Activated CD4-positive, CD25-positive, alpha-beta regulatory T cell (primary cell): ENCODE data around the gene SLITRK5.

Experiments used
- DNase-seq, 4 experiments: peaks; one replicate each; lab custom pipeline; 2025; lab: John Stamatoyannopoulos, UW

The SLITRK5 gene

DNA sequence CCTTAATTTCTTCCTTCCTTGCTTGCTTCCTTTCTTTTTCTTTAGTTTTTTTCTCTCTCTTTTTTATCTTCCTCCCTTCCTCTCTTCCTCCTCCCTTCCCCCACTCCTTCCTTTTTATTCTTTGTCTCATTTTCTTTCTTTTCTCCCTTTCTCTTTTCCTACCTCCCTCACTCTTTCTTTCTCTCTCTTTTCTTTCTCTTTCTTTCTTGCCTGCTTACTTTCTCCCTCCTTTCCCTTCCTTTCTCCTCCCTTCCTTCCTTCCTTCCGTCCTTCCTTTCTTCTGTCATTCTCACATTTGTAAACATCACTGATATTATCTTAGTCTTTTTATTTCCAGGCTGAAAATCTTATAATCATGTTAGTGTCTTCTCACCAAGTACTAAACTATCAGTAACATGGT is 38.8 kb downstream of the SLITRK5 start:
- DNase-seq, result no peak

DNA sequence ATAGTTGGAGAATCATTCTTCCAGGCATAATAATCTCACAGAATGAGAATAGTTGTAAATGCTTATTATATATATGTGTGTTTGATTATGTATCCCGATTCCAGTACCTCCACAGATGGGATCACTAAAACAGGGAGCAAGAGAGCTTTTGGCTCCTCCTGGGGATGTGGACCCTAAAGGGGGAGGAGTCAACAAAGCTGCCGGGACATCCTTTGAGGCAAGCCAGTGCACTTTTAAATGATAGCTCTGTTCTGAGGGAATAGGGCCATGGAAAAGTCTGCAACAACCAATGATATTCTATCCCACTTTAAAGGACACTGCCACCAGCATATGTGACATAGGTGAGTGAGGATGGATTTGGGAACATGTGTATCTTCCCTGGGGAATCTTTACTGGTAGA is 40.8 kb downstream of the SLITRK5 start:
- no peak for DNase-seq
